ENCODE results near the gene APCDD1. TPM values are rescaled to one million over a fixed set of nuclear protein-coding genes. Genes with fewer than 3 reads are reported as not detected.

Gene APCDD1
- total RNA-seq, 1 experiment from 2014 or later, result not detected

- intact Hi-C loops (cut with micrococcal nuclease; ENCODE audit: unreplicated experiment), result no loop called here
- no peaks in the 10 kb centered on the region for H3K4me1 Mint-ChIP-seq (ENCODE audit: low read depth, unreplicated experiment)
- no peak for TF ChIP-seq CTCF (IDR thresholded peaks at IDR 0.05; ENCODE audit: unreplicated experiment)
These were observed 28.8 kb downstream of the APCDD1 start for GRCh38 chr18:10482985-10483949.

GRCh38 chr18:10485475-10485874 is 31.0 kb downstream of the APCDD1 start:
- no peak for DNase-seq
- no peak for TF ChIP-seq CTCF (IDR thresholded peaks at IDR 0.05; ENCODE audit: unreplicated experiment)
- H3K4me3 Mint-ChIP-seq (ENCODE audit: low read depth, unreplicated experiment), result no peak overlapping the region
- H3K4me1 Mint-ChIP-seq (ENCODE audit: low read depth, unreplicated experiment), result no peaks in the 10 kb centered on the region
- no peak overlapping the region for H3K27ac Mint-ChIP-seq (ENCODE audit: unreplicated experiment)
- H3K9me3 Mint-ChIP-seq (ENCODE audit: low read depth, unreplicated experiment), result no peaks in the 10 kb centered on the region
- intact Hi-C loops (cut with micrococcal nuclease; ENCODE audit: unreplicated experiment), result no loop called here
- no TSS peak for BruUV-seq (replicated peaks)
- CTCF ChIA-PET, result no interaction called here
- H3K36me3 Mint-ChIP-seq (ENCODE audit: insufficient read depth, unreplicated experiment), result no peaks in the 10 kb centered on the region
- peaks cover 80% of the 10 kb centered on the region for H3K27me3 Mint-ChIP-seq (ENCODE audit: unreplicated experiment)

More at GRCh38 chr18:10482985-10483949, 28.8 kb downstream of the APCDD1 start:
- no peak overlapping the region for H3K27ac Mint-ChIP-seq (ENCODE audit: unreplicated experiment)
- H3K9me3 Mint-ChIP-seq (ENCODE audit: low read depth, unreplicated experiment), result no peaks in the 10 kb centered on the region
- H3K27me3 Mint-ChIP-seq (ENCODE audit: unreplicated experiment), result peaks cover 84% of the 10 kb centered on the region
- no peak overlapping the region for H3K4me3 Mint-ChIP-seq (ENCODE audit: low read depth, unreplicated experiment)
- no peak for DNase-seq
- CTCF ChIA-PET, result interaction anchor here (0.6 to 0.7 kb wide), 2 partner anchors 9 to 11 kb away, joined by 4 read pairs; no protein-coding TSS in a partner anchor
- BruUV-seq (replicated peaks), result no TSS peak
- H3K36me3 Mint-ChIP-seq (ENCODE audit: insufficient read depth, unreplicated experiment), result no peaks in the 10 kb centered on the region

- no peaks in the 10 kb centered on the region for H3K36me3 Mint-ChIP-seq (ENCODE audit: insufficient read depth, unreplicated experiment)
- H3K27ac Mint-ChIP-seq (ENCODE audit: unreplicated experiment), result no peak overlapping the region
- H3K4me3 Mint-ChIP-seq (ENCODE audit: low read depth, unreplicated experiment), result no peak overlapping the region
- no TSS peak for BruUV-seq (replicated peaks)
- no peak for TF ChIP-seq CTCF (IDR thresholded peaks at IDR 0.05; ENCODE audit: unreplicated experiment)
- no peaks in the 10 kb centered on the region for H3K9me3 Mint-ChIP-seq (ENCODE audit: low read depth, unreplicated experiment)
- CTCF ChIA-PET, result no interaction called here
- H3K27me3 Mint-ChIP-seq (ENCODE audit: unreplicated experiment), result peaks cover 73% of the 10 kb centered on the region
- intact Hi-C loops (cut with micrococcal nuclease; ENCODE audit: unreplicated experiment), result no loop called here
- no peak for DNase-seq
- no peaks in the 10 kb centered on the region for H3K4me1 Mint-ChIP-seq (ENCODE audit: low read depth, unreplicated experiment)
These were observed 31.9 kb downstream of the APCDD1 start for GRCh38 chr18:10486362-10486761.

GRCh38 chr18:10487154-10487553 is 32.7 kb downstream of the APCDD1 start:
- H3K27me3 Mint-ChIP-seq (ENCODE audit: unreplicated experiment), result peaks cover 65% of the 10 kb centered on the region
- BruUV-seq (replicated peaks), result no TSS peak
- H3K27ac Mint-ChIP-seq (ENCODE audit: unreplicated experiment), result no peak overlapping the region
- no peak overlapping the region for H3K4me3 Mint-ChIP-seq (ENCODE audit: low read depth, unreplicated experiment)
- CTCF ChIA-PET, result no interaction called here
- no peaks in the 10 kb centered on the region for H3K9me3 Mint-ChIP-seq (ENCODE audit: low read depth, unreplicated experiment)
- intact Hi-C loops (cut with micrococcal nuclease; ENCODE audit: unreplicated experiment), result no loop called here
- DNase-seq, result no peak
- no peaks in the 10 kb centered on the region for H3K36me3 Mint-ChIP-seq (ENCODE audit: insufficient read depth, unreplicated experiment)
- TF ChIP-seq CTCF (IDR thresholded peaks at IDR 0.05; ENCODE audit: unreplicated experiment), result no peak
- H3K4me1 Mint-ChIP-seq (ENCODE audit: low read depth, unreplicated experiment), result no peaks in the 10 kb centered on the region
